ENCODE data around the gene EHMT1.
"Not testable (repeated sequence)": the region's sequence is repeated elsewhere in the genome, so short reads cannot be mapped to it uniquely, and the experiment has no call there.

The EHMT1 gene

GRCh38 chr9:137590469-137591383 lies 28.1 kb upstream of the EHMT1 start, which contains the start of gene ZMYND19:
ZMYND19 (minus strand) TSS chr9:137590512; CDS start chr9:137590263, 249 bp downstream.
- DNase-seq = peak; percentile 87

GRCh38 chr9:137592767-137593166 lies 26.0 kb upstream of the EHMT1 start:
- DNase-seq = no peak

DNA sequence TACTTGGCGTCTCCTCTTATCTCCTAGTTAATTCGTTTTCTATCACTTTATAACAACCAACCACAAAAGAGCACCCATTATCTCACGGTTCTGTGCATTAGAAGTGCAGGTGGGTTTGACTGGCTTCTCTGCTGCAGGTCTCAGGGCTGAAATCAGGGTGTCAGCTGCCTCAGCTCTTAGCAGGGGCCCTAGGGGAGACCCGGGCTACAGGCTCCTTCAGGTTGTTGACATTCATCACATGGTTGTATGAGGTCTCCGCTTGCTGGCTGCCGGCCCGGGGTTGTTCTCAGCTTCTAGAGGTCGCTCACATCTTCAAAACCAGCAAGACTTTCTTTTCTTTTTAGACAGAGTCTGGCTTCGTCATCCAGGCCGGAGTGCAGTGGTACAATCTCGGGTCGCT lies 25.6 kb upstream of the EHMT1 start:
- no peak for DNase-seq

- DNase-seq = not testable (repeated sequence)
Observed at GRCh38 chr9:137596577-137596976, 22.2 kb upstream of the EHMT1 start.

DNA sequence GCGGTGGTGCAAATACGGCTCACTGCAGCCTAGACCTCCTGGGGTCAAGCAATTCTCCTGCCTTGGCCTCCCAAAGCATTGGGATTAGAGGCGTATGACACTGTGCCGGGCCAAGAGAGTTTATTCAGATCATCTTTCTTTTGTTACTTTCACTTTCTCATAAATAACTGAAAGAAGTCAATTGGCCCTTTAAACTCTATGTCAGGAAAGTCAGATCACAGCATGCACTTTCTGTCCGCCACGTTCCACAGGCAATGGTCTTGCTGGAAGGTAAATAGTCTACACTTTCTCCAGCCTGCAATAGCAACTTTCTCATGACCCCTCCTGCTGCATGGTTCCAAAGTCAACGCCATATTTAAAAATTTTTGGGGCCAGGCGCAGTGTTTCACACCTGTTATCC lies 19.9 kb upstream of the EHMT1 start:
- DNase-seq = no peak

- no peak for DNase-seq
Observed at GRCh38 chr9:137602661-137603060, 16.1 kb upstream of the EHMT1 start.

- no peak for DNase-seq
Observed at GRCh38 chr9:137603879-137604278, 14.9 kb upstream of the EHMT1 start.

- no peak for DNase-seq
Observed at GRCh38 chr9:137604345-137605086, 14.3 kb upstream of the EHMT1 start.

DNA sequence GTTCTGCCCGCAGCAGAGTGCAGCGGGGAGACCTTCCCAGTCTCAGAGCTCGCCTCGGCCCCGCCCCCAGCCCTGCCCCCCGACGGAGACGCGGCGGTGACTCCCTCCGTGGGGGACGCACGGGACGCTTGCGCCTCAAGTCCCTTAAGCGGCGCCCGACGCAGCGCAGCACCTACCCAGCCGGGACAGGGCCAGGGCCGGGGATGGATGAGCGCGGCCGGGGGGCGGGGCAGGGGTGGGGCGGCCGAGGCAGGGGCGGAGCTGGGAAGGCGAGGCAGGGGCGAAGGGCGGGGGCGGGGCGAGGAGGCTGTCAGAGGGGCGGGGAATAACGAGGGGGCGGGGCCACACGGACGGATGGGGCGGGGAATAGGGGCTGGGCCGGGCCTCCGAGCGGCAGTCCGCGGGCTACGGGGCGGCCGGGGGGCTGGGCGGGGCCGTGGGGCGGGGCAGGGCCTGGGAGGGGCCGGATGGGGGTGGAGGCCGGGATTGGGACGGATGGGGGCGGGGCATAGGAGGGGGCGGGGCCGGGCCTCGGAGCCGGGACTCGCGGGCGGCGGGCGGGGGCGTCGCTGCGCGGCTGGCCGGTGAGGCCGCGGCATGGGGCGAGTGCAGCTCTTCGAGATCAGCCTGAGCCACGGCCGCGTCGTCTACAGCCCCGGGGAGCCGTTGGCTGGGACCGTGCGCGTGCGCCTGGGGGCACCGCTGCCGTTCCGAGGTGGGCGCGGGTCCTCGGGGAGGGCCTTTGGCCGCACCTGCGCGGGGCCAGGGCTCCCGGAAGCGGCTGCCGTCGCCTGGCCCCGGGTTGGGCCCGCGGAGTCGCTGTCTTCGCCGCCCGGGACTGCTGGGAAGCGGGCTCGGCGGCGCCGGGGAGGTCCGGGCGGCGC lies 13.4 kb upstream of the EHMT1 start, which contains the start of gene ARRDC1:
Gene ARRDC1, plus strand, starts transcription at position 566 of the 884 bp plus-strand sequence. Its CDS starts 32 bp downstream, at position 598.
- DNase-seq = peak; percentile 93

DNA sequence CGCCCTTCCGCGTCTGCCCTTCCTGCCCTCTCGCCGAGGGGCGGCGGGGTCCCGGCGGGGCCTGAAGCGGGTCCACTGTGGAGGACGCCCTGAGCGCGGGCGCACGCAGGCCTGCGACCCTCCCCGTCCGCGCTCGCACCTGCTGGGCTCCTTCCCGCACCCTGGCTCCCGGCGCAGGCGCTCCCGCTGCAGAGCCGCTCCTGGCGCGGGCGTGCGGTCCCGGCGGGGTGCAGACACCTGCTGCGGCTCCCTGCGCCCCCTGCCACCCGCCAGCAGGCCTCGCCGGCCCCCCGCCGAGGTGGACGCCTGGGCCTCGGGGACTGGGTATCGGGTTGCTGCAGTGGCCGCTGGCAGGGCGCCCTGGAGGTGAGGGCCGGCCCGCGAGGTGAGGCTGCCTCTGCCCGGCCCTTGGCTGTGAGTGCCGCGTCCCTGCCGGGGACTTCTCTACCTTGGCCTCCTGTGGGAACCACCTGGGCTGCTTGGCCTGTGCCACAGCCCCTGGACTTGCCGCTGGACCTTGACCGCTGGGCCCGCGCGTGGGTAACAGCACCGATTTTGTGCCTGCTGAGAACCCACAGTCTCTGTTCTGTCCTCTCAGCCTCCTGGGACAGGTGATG lies 12.7 kb upstream of the EHMT1 start:
- DNase-seq = no peak

GRCh38 chr9:137606734-137607138 lies 12.1 kb upstream of the EHMT1 start:
- no peak for DNase-seq

GRCh38 chr9:137607141-137607857 lies 11.5 kb upstream of the EHMT1 start:
- DNase-seq = no peak

DNA sequence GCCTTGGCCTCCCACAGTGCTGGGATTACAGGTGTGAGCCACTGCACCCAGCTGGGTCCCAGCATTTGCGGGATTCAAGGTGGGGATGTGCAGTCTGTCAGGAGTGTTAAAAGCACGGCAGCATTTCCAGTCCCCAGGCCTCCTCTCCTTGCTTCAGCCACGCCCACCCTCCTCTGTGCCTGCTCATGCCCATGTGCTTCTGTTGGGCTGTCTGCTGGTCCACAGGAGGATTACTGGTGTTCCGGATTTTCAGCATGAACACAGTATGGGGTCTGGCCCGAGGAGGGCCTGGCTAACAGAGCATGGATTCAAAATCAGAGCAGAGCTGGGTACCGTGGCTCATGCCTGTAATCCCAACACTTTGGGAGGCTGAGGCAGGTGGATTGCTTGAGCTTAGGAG lies 7.9 kb upstream of the EHMT1 start:
- no peak for DNase-seq

GRCh38 chr9:137611623-137612609 lies 6.9 kb upstream of the EHMT1 start:
- DNase-seq = no peak

DNA sequence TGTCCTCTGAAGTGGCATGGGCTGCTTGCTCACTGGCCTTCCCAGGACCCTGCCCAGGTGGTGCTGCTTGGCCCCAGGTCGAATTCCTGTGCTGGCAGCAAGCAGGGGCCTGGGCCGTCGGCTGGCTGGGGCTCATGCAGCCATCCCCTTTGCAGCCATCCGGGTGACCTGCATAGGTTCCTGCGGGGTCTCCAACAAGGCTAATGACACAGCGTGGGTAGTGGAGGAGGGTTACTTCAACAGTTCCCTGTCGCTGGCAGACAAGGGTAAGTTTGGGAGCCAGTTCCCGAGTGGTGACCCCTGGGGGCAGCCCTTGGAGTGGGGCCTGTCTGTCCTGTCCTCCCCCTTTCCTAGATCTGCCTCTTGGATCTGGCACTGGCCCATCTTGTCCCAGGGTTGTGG lies 6.1 kb upstream of the EHMT1 start:
- no peak for DNase-seq

DNA sequence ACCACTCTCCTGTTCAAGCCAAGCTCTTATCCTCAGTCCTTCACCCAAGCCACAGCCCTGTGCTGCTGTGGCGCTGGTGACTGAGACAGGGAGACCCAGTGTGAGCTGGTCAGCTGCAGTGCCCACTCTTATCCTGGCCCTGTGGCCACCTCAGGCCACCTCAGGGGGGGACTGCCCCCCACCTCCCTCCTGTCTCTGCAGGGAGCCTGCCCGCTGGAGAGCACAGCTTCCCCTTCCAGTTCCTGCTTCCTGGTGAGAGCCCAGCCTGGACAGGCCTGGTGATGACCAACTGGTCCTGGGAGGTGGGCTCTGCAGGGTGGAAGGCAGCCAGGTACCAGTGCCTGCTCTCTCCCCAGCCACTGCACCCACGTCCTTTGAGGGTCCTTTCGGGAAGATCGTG lies 5.5 kb upstream of the EHMT1 start:
- no peak for DNase-seq

DNA sequence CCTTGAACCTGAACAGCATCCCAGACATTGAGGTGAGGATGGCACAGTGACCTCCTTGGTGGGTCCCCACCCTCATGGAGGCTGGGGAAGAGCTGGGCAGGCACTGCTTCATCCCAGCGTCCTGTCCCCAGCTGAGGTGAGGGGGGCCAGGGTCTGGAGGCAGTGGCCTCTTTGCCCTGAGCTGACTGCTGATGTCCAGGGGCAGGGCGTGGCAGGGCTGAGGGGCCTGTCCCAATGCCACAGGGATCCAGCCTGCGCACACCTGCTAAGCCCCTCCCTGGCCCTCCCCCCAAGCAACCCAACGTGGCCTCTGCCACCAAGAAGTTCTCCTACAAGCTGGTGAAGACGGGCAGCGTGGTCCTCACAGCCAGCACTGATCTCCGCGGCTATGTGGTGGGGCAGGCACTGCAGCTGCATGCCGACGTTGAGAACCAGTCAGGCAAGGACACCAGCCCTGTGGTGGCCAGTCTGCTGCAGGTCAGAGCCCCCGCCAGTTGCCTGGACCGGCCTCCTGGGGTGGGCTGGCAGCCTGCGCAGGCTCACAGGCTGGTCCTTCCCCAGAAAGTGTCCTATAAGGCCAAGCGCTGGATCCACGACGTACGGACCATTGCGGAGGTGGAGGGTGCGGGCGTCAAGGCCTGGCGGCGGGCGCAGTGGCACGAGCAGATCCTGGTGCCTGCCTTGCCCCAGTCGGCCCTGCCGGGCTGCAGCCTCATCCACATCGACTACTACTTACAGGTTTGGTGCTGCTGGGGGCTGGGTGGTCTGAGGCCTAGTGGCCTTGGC lies 4.9 kb upstream of the EHMT1 start:
- DNase-seq = no peak

GRCh38 chr9:137614631-137615386 lies 4.0 kb upstream of the EHMT1 start:
- DNase-seq = no peak

GRCh38 chr9:137615387-137615871 lies 3.4 kb upstream of the EHMT1 start:
- DNase-seq = no peak
